Large intestine (tissue), 12 donors: ENCODE data around the gene GALR1. TPM values are rescaled to one million over a fixed set of nuclear protein-coding genes. Genes with fewer than 3 reads are reported as not detected.

ENCODE experiments used
- DNase-seq, 2 donors: peaks; one replicate each; pipeline versions ENCODE4 v3.0.0 to v3.0.0-alpha.2; 2013
- H3K27ac ChIP-seq: one replicate; pipeline ENCODE4 v1.5.1; 2013; ENCODE audit warnings: low read length
- H3K27me3 ChIP-seq: 2 replicates; pipeline ENCODE4 v1.6.1; 2013; ENCODE audit warnings: low read length; ENCODE audit not compliant: control insufficient read depth, insufficient read depth
- H3K36me3 ChIP-seq: 2 replicates; pipeline ENCODE4 v1.6.1; 2013; ENCODE audit warnings: low read length; ENCODE audit not compliant: control insufficient read depth, insufficient read depth
- H3K4me1 ChIP-seq: one replicate; pipeline ENCODE4 v1.6.1; 2013; ENCODE audit warnings: low read length; ENCODE audit not compliant: control insufficient read depth, insufficient read depth
- H3K4me3 ChIP-seq: one replicate; pipeline ENCODE4 v1.5.1; 2013; ENCODE audit warnings: low read length
- H3K9me3 ChIP-seq: one replicate; pipeline ENCODE4 v1.6.1; 2013; ENCODE audit warnings: mild to moderate bottlenecking, low read depth, low read length, moderate library complexity; ENCODE audit not compliant: control insufficient read depth
- WGBS: methylation state at CpG from one replicate; pipeline ENCODE4 v1.1.5; 2013; ENCODE audit warnings: low lambda C conversion rate; ENCODE audit not compliant: insufficient coverage; 5-methylcytosine and 5-hydroxymethylcytosine counted together
- long read RNA-seq, 11 donors: transcript quantifications; one replicate each; lab custom pipeline, GENCODE V29; 2026
- polyA plus RNA-seq: library from polyadenylated mRNA; unstranded; fragments of 120-200 nt; gene quantifications from one replicate; pipeline ENCODE4 v1.2.1, GENCODE V29; 2013

The GALR1 gene, protein sequence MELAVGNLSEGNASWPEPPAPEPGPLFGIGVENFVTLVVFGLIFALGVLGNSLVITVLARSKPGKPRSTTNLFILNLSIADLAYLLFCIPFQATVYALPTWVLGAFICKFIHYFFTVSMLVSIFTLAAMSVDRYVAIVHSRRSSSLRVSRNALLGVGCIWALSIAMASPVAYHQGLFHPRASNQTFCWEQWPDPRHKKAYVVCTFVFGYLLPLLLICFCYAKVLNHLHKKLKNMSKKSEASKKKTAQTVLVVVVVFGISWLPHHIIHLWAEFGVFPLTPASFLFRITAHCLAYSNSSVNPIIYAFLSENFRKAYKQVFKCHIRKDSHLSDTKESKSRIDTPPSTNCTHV
- 0.51 TPM for polyA plus RNA-seq
- long read RNA-seq, donor 1 = 0 reads
- long read RNA-seq, donor 2 = 0 reads
- long read RNA-seq, donor 3 = 0 reads
- long read RNA-seq, donor 4 = 0 reads
- long read RNA-seq, donor 5 = 0 reads
- long read RNA-seq, donor 6 = 0 reads
- long read RNA-seq, donor 7 = 0 reads
- long read RNA-seq, donor 8 = 0 reads
- long read RNA-seq, donor 9 = 0 reads
- long read RNA-seq, donor 10 = 0 reads
- long read RNA-seq, donor 11 = 0 reads

DNA sequence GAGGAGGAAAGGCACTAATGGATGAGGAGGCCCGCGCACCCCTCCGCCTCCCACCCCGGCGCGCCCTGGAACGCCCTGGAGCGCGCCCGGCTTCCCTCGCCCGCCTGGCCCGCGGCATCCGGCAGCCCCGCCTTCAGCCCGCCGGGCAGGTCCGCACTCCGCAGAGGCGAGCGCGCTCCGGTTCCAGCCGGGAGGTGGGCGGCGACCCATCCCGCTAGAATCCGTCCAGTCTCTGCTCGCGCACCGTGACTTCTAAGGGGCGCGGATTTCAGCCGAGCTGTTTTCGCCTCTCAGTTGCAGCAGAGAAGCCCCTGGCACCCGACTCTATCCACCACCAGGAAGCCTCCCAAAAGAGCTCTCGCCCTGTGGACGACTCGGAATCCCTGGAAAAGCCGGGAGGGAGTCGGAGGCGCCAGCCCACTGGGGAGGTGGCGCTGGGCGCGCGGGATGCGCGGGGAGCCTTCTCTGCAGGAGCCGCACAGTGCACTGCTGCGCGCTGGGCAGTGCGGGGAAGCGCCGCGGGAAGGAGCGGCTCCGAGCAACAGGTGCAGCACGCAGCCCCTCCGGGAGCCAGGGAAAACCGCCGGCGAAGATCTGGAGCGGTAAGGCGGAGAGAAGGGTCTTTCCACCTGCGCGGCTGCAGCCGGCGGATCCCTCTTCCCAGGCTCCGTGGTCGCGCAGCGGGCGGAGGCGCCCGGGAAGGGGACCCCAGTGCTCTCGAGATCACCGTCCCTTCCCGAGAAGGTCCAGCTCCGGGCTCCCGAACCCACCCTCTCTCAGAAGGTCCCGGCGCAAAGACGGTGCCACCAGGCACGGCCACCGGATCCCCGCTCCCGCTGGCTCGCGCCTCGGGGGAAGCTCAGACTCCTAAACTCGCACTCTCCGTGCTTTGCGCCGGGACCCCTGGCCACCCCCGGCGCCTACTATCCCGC is at the start of gene GALR1:
Gene GALR1 (plus strand): TSS at position 280 of the 932 bp plus-strand sequence. CDS start 701 bp downstream, outside the sequence.
- no peak within 1 kb of the TSS for H3K4me3 ChIP-seq
- no peaks in the 10 kb centered on the region for H3K4me1 ChIP-seq
- H3K9me3 ChIP-seq = peaks cover 7% of the 10 kb centered on the region
- no peaks in the 10 kb centered on the region for H3K36me3 ChIP-seq
- peak in 1 of 2 donors; percentile 15 for DNase-seq
- no peak within 1 kb of the TSS for H3K27ac ChIP-seq
- WGBS = no CpG with 5 or more reads among the region's 98 CpGs
- H3K27me3 ChIP-seq = peaks cover 68% of the 10 kb centered on the region

DNA sequence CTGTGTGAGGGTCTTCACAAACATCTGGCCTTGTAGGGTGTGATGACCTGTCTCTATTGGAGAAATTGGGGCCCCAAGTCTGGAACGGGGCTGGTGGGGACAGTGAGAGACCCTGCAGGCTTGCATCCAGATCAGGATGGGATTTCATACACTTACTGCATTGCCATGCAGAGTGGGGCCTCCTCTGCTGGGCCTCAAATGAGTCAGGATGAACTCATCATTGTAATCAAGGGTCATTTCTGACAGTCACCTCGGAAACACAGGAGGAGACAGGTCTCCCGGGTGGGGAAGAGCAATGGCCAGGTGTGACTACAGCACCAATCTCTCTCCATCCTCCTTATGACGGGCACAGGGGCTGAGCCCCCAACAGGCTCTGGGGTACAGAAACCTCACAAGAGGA is 48.1 kb upstream of the GALR1 start:
- H3K9me3 ChIP-seq = peaks cover 3% of the 10 kb centered on the region
- no peak overlapping the region for H3K4me3 ChIP-seq
- no peak overlapping the region for H3K27ac ChIP-seq
- DNase-seq = no peak
- WGBS = no CpG with 5 or more reads among the region's 4 CpGs
- H3K4me1 ChIP-seq = no peaks in the 10 kb centered on the region
- H3K36me3 ChIP-seq = no peaks in the 10 kb centered on the region
- peaks cover 12% of the 10 kb centered on the region for H3K27me3 ChIP-seq

DNA sequence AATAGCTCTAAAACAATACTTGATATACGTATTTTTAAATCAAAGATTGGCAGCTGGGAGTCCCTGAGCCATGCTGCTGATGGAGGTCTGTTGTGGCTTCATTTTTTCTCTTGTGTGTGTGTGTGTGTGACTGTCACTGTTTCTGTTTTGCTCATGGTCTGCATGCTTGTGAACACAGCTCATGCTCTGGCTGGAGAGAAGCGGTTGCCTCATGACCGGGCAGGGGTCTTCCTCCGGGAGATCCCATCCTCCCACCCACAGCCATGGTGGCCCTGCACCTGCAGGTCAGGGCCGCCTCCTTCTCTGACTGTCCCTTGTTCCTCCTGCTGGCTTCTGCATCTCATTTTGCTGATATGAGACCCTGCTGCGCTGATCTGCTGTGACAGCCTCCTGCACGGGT is 47.3 kb upstream of the GALR1 start:
- Histone ChIP-seq H3K27me3 (peaks cover 12% of the 10 kb centered on the region), H3K9me3 (peaks cover 3% of the 10 kb centered on the region), H3K4me3 (no peak overlapping the region), H3K27ac (no peak overlapping the region), H3K36me3 (no peaks in the 10 kb centered on the region), H3K4me1 (no peaks in the 10 kb centered on the region)
- DNase-seq = no peak
- WGBS = no CpG with 5 or more reads among the region's 7 CpGs

DNA sequence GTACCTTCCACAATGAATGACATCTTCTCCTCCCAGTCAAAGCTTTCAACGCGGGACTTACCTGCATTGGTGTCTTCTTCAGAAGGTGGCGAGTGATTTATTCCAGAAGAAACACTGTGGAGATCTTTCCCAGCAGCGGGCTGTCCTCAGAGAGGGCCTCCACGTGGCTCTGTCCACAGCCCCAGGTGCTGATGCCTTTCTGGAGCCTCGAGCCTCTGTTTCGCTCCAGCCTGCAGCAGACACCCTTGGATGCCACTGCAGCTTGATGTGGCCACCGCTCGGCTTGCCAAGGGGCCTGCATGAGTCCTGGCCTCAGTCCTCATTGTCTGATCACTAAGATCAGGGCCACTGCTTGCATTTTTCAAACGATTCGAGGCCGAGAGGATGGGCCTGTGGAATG is 46.6 kb upstream of the GALR1 start:
- Histone ChIP-seq H3K27me3 (peaks cover 12% of the 10 kb centered on the region), H3K4me3 (no peak overlapping the region), H3K27ac (no peak overlapping the region), H3K36me3 (no peaks in the 10 kb centered on the region), H3K9me3 (peaks cover 3% of the 10 kb centered on the region), H3K4me1 (no peaks in the 10 kb centered on the region)
- no CpG with 5 or more reads among the region's 12 CpGs for WGBS
- no peak for DNase-seq

DNA sequence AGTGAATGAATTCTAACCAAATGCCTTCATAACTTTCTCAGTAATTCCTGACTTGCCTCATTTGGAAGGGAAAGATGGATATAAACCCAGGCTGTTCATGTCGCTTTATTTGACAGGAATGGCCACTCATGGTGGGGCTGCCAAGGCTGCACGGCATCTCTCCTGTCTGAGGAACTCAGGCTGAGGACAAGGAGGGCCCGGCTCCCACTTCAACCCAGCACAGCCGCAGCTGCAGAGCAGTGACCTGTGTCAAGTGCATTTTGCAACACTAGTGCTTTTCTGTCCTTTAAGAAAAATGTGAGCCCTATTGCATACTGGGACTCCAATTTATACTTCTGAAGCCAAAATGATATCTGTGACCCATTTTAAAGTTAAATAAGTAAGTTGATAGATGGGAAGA is 45.8 kb upstream of the GALR1 start:
- no peaks in the 10 kb centered on the region for H3K4me1 ChIP-seq
- WGBS = no CpG with 5 or more reads among the region's 4 CpGs
- DNase-seq = no peak

DNA sequence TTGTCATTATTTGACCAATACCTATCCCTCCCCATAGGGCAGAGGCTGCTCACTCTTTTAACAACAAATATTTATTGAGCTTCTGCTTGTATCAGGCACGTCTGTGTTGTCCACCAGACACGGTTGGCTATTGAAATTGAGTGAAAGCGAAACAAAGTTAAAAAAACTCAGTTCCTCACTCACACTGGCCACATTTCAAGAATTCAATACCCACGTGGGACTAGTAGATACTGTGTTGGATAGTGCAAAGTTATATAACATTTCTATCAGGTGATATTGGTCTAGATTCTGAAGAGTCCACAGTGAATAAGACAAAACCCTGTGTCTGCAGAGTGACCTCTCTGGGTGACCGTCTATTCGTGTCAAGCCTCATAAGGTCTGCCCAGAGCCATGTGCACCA is 43.9 kb upstream of the GALR1 start:
- Histone ChIP-seq H3K4me3 (no peak overlapping the region), H3K27me3 (peaks cover 2% of the 10 kb centered on the region), H3K36me3 (no peaks in the 10 kb centered on the region), H3K4me1 (no peaks in the 10 kb centered on the region), H3K27ac (no peak overlapping the region), H3K9me3 (no peaks in the 10 kb centered on the region)
- WGBS = no CpG with 5 or more reads among the region's 6 CpGs
- DNase-seq = no peak

More for the DNA sequence above, 45.8 kb upstream of the GALR1 start:
- Histone ChIP-seq H3K27ac (no peak overlapping the region), H3K4me3 (no peak overlapping the region), H3K27me3 (peaks cover 8% of the 10 kb centered on the region), H3K9me3 (no peaks in the 10 kb centered on the region), H3K36me3 (no peaks in the 10 kb centered on the region)

DNA sequence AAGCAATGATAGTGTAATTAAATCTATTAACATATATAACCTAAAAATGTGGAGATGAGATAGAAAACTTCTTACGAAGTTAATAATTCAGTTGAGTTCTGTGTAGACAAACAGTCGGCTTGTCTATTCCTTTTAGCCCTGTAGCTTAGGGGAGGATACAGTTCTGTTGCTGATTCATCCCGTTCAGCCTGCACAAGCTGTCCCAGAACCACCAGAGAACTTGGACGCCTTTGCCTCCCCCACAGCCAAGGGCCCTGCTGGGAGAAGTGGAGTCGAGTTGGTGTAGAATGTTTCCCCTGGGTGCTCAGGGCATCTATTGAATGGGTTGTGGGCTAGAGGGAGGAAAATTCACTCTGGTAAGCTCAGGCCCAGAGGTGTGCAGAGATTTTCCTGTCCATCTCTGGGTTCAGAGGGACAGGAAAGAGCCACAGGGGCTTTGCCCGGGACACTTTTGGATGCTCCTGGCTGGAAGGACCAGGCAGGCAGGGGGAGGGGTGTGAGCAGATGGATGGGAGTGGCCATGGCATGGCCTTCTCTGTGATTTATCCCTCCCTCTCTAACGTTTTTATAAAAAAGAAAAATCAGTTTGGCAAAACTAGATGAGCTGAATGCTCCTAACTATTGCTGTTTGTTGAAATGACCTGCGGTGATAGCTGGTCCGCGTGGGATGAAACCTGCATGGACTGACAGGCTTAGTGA is 42.8 kb upstream of the GALR1 start:
- H3K36me3 ChIP-seq = no peaks in the 10 kb centered on the region
- DNase-seq = no peak
- H3K4me1 ChIP-seq = no peaks in the 10 kb centered on the region
- H3K4me3 ChIP-seq = no peak overlapping the region
- H3K27me3 ChIP-seq = peaks cover 2% of the 10 kb centered on the region
- no CpG with 5 or more reads among the region's 10 CpGs for WGBS
- no peak overlapping the region for H3K27ac ChIP-seq
- H3K9me3 ChIP-seq = no peaks in the 10 kb centered on the region

DNA sequence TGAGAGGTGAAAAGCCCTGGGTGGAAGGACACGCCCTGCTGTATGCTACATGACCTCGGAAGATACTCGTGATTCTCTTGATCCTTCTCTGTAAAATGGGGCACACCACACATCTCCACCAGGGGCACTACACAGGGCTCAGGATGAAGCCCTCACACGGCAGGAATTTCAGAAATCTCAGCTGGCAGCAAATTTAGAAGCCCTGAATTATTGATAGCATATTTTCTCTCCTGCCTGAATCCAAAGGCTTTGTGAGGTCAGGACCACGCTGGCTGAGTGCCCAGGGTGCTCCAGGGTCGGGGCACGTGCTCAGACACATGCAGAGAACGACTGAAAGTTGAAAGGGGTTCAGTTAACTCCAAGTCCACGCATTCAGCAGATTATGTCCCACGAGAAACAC is 42.1 kb upstream of the GALR1 start:
- Histone ChIP-seq H3K4me3 (no peak overlapping the region), H3K9me3 (no peaks in the 10 kb centered on the region), H3K27ac (no peak overlapping the region), H3K27me3 (no peaks in the 10 kb centered on the region), H3K36me3 (no peaks in the 10 kb centered on the region), H3K4me1 (no peaks in the 10 kb centered on the region)
- WGBS = no CpG with 5 or more reads among the region's 10 CpGs
- peak; percentile 14 to 19 for DNase-seq

DNA sequence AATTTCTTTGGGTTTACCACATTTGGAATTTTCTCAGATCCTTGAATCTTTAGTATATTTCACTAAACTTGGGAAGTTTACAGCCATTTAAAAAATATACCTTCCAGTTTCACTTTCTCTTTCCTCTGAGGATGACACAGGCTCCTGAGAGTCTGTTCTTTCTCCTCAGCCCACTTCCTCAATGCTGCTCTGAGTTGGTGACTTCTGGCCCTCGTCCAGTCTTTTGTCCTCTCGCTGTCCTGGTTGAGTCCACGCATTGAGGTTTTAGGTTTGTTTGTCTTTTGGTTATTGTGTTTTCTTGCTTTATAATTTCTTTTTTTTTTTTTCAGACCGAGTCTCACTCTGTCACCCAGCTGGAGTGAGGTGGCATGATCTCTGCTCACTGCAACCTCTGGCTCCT is 40.7 kb upstream of the GALR1 start:
- H3K27me3 ChIP-seq = no peaks in the 10 kb centered on the region
- no peaks in the 10 kb centered on the region for H3K4me1 ChIP-seq
- H3K4me3 ChIP-seq = no peak overlapping the region
- no CpG with 5 or more reads among the region's 4 CpGs for WGBS
- H3K36me3 ChIP-seq = no peaks in the 10 kb centered on the region
- H3K27ac ChIP-seq = no peak overlapping the region
- peak; percentile 15 to 44 for DNase-seq
- H3K9me3 ChIP-seq = no peaks in the 10 kb centered on the region

DNA sequence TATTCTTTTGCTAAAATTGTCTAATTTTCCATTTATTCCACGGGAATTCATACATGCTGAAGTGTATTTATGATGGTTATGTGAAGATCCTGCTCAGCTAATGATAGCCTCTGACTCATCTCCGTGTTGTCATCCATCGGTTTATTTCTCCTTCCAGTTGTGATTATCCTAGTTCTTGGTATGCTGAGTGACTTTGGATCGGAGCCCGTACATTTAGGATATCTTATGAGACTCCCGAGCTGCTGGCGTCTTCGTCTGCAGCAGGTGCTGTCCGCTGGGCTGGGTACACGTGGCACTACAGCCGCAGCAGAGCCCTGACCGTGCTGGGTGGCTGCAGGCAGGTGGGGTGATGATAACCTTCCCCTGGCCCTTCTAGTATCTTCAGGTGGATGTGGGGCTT is 40.1 kb upstream of the GALR1 start:
- DNase-seq = no peak
- WGBS = no CpG with 5 or more reads among the region's 12 CpGs
- no peak overlapping the region for H3K27ac ChIP-seq

More for the DNA sequence above, 40.1 kb upstream of the GALR1 start:
- no peaks in the 10 kb centered on the region for H3K27me3 ChIP-seq
- no peak overlapping the region for H3K4me3 ChIP-seq
- H3K36me3 ChIP-seq = no peaks in the 10 kb centered on the region
- H3K9me3 ChIP-seq = no peaks in the 10 kb centered on the region
- H3K4me1 ChIP-seq = no peaks in the 10 kb centered on the region
